ENCODE data around the gene C4A. TPM values are rescaled to one million over a fixed set of nuclear protein-coding genes. Genes with fewer than 3 reads are reported as not detected.
"Not testable (repeated sequence)": the region's sequence is repeated elsewhere in the genome, so short reads cannot be mapped to it uniquely, and the experiment has no call there.

The C4A gene
- 100 to 1,000 TPM in 1 of 2 donors, 10 to 100 TPM in 1; 68.4 to 107 TPM for total RNA-seq
- 10 to 100 TPM; 47.5 to 55.8 TPM for polyA plus RNA-seq (ENCODE audit: insufficient read length in 2 of 2)
- long read RNA-seq, donor 1, full-length matches to known transcripts = 2 of 2 reads
- long read RNA-seq, donor 1, partial matches to known transcripts = 0 of 2 reads
- long read RNA-seq, donor 1, other reads (novel, unspliced or antisense) = 0 of 2 reads
- long read RNA-seq, donor 2 = 0 reads
- long read RNA-seq, donor 3 = 0 reads
- long read RNA-seq, donor 4 = 0 reads

DNA sequence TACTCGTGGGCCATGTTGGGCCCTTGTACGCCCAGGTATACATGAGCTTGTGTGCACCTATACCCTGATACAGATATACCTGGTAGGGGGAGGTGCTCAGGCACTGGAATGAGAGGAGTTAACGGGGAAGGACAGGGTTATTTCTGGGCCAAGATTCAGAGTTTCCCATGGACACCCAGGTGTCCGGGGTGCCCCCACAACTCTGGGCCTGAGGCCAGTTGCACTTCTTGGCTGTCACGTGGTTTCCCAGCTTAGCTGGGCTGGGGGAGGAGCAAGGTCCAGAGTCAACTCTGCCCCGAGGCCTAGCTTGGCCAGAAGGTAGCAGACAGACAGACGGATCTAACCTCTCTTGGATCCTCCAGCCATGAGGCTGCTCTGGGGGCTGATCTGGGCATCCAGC, at the start of gene C4A:
C4A (plus strand) TSS at position 314 of the 400 bp plus-strand sequence; CDS start at position 365, 51 bp downstream.
- no CpG with 5 or more reads among the region's 7 CpGs for WGBS (ENCODE audit: insufficient coverage)
- not testable (repeated sequence) for H3K27me3 ChIP-seq (ENCODE audit: control insufficient read depth, insufficient read depth, low read length); H3K4me3 ChIP-seq (ENCODE audit: low read depth, low read length); H3K4me1 ChIP-seq (ENCODE audit: control insufficient read depth, insufficient read depth, low read length); DNase-seq (ENCODE audit: low read depth in 4 of 6, low spot score in 6 of 6); H3K27ac ChIP-seq (ENCODE audit: low read depth, low read length); H3K9me3 ChIP-seq (ENCODE audit: control insufficient read depth, insufficient read depth, low read length)
- H3K36me3 ChIP-seq (ENCODE audit: control insufficient read depth, insufficient read depth, low read length) = peaks cover 19% of the 10 kb centered on the region

DNA sequence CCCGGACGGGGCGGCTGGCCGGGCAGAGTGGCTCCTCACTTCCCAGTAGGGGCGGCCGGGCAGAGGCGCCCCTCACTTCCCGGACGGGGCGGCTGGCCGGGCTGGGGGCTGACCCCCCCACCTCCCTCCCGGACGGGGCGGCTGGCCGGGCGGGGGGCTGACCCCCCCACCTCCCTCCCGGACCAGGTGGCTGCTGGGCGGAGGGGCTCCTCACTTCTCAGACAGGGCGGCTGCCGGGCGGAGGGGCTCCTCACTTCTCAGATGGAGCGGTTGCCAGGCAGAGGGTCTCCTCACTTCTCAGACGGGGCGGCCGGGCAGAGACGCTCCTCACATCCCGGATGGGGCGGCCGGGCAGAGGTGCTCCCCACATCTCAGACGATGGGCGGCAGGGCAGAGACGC, 49.7 kb upstream of the C4A start:
- H3K4me1 ChIP-seq (ENCODE audit: control insufficient read depth, insufficient read depth, low read length); H3K9me3 ChIP-seq (ENCODE audit: control insufficient read depth, insufficient read depth, low read length); DNase-seq (ENCODE audit: low read depth in 4 of 6, low spot score in 6 of 6); H3K36me3 ChIP-seq (ENCODE audit: control insufficient read depth, insufficient read depth, low read length); H3K27me3 ChIP-seq (ENCODE audit: control insufficient read depth, insufficient read depth, low read length); H3K27ac ChIP-seq (ENCODE audit: low read depth, low read length); H3K4me3 ChIP-seq (ENCODE audit: low read depth, low read length): not testable (repeated sequence)
- WGBS (ENCODE audit: insufficient coverage) = 96% methylated on average over 11 of the region's 32 CpGs

DNA sequence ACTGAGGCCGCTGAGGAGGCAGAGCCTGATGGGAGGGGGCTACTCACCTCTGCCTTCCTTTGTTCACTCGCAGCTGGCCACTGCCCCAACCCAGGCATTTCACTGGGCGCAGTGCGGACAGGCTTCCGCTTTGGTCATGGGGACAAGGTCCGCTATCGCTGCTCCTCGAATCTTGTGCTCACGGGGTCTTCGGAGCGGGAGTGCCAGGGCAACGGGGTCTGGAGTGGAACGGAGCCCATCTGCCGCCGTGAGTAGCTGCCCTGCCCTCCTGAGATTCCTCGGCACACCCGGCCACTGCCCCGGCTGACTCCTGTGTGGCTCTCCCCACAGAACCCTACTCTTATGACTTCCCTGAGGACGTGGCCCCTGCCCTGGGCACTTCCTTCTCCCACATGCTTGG, 48.3 kb upstream of the C4A start:
- DNase-seq (ENCODE audit: low read depth in 4 of 6, low spot score in 6 of 6) = no peak
- H3K9me3 ChIP-seq (ENCODE audit: control insufficient read depth, insufficient read depth, low read length) = no peaks in the 10 kb centered on the region
- H3K36me3 ChIP-seq (ENCODE audit: control insufficient read depth, insufficient read depth, low read length) = no peaks in the 10 kb centered on the region
- 90% methylated on average over 15 of the region's 19 CpGs for WGBS (ENCODE audit: insufficient coverage)
- H3K27ac ChIP-seq (ENCODE audit: low read depth, low read length) = no peak overlapping the region
- H3K4me3 ChIP-seq (ENCODE audit: low read depth, low read length) = no peak overlapping the region
- no peaks in the 10 kb centered on the region for H3K27me3 ChIP-seq (ENCODE audit: control insufficient read depth, insufficient read depth, low read length)
- no peaks in the 10 kb centered on the region for H3K4me1 ChIP-seq (ENCODE audit: control insufficient read depth, insufficient read depth, low read length)

DNA sequence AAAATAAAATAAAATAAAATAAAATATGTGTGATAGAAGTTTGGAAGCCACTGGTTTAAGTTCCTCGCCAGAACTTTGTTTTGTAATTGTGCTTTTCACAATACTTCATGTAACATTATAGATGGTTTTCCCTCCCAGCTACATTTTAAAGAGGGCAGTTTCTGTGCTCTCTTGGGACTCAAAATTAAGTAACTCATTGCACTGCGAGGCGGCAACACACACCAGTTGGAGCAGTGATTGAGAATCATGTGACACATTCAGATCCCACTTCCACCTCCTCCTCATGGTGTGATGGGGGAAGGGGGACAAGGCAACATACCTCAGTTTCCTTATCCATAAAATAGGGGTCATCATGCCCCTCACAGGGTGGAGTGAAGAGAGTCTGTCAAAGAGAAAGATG, 46.8 kb upstream of the C4A start:
- Histone ChIP-seq H3K4me1 (ENCODE audit: control insufficient read depth, insufficient read depth, low read length) (no peaks in the 10 kb centered on the region), H3K36me3 (ENCODE audit: control insufficient read depth, insufficient read depth, low read length) (no peaks in the 10 kb centered on the region), H3K27me3 (ENCODE audit: control insufficient read depth, insufficient read depth, low read length) (no peaks in the 10 kb centered on the region), H3K9me3 (ENCODE audit: control insufficient read depth, insufficient read depth, low read length) (no peaks in the 10 kb centered on the region), H3K27ac (ENCODE audit: low read depth, low read length) (no peak overlapping the region), H3K4me3 (ENCODE audit: low read depth, low read length) (no peak overlapping the region)
- DNase-seq (ENCODE audit: low read depth in 4 of 6, low spot score in 6 of 6) = no peak
- WGBS (ENCODE audit: insufficient coverage) = no CpG with 5 or more reads among the region's 3 CpGs

DNA sequence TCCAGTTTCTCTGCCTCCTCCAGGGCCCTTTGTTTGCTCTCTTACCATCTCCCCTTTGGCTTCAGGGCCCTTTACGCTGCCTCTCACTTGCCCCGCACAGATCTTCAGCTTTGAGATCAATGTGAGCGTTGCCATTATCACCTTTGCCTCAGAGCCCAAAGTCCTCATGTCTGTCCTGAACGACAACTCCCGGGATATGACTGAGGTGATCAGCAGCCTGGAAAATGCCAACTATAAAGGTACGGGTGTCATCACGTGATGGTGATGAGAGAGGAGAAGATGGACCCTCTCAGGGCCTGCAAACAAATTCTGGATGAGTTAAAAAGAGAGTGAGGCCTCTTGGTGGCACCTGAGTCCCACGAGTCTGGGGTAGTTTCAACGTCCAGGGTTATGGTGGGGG, 46.0 kb upstream of the C4A start:
- no peaks in the 10 kb centered on the region for H3K4me1 ChIP-seq (ENCODE audit: control insufficient read depth, insufficient read depth, low read length)
- no peaks in the 10 kb centered on the region for H3K9me3 ChIP-seq (ENCODE audit: control insufficient read depth, insufficient read depth, low read length)
- 87% methylated on average over 9 of the region's 9 CpGs for WGBS (ENCODE audit: insufficient coverage)
- no peaks in the 10 kb centered on the region for H3K36me3 ChIP-seq (ENCODE audit: control insufficient read depth, insufficient read depth, low read length)
- H3K4me3 ChIP-seq (ENCODE audit: low read depth, low read length) = no peak overlapping the region
- DNase-seq (ENCODE audit: low read depth in 4 of 6, low spot score in 6 of 6) = no peak
- H3K27ac ChIP-seq (ENCODE audit: low read depth, low read length) = no peak overlapping the region
- H3K27me3 ChIP-seq (ENCODE audit: control insufficient read depth, insufficient read depth, low read length) = no peaks in the 10 kb centered on the region

DNA sequence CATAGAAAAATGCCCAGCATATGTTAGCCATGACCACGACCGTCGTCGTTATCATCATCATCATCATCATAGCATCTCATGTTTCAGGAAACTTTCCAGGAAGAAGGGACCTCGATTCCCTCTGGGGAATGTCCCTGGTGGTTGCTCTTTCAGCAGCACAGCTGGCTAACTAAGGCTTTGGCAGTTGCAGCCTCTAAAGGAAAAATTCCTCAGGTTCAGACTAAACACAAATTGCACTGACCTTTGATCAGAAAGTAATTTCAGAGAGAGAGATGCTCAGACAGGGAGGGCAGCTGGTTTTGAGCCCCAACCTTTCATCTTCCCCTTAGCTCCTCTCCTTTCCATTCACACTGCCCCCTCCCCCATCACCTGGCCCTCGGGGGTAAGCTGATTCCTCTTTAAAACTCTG, 41.6 kb upstream of the C4A start:
- no peaks in the 10 kb centered on the region for H3K36me3 ChIP-seq (ENCODE audit: control insufficient read depth, insufficient read depth, low read length)
- no peaks in the 10 kb centered on the region for H3K4me1 ChIP-seq (ENCODE audit: control insufficient read depth, insufficient read depth, low read length)
- H3K27me3 ChIP-seq (ENCODE audit: control insufficient read depth, insufficient read depth, low read length) = peaks cover 9% of the 10 kb centered on the region
- 9% methylated on average over 6 of the region's 6 CpGs for WGBS (ENCODE audit: insufficient coverage)
- no peak overlapping the region for H3K27ac ChIP-seq (ENCODE audit: low read depth, low read length)
- no peak for DNase-seq (ENCODE audit: low read depth in 4 of 6, low spot score in 6 of 6)
- H3K4me3 ChIP-seq (ENCODE audit: low read depth, low read length) = no peak overlapping the region
- no peaks in the 10 kb centered on the region for H3K9me3 ChIP-seq (ENCODE audit: control insufficient read depth, insufficient read depth, low read length)

DNA sequence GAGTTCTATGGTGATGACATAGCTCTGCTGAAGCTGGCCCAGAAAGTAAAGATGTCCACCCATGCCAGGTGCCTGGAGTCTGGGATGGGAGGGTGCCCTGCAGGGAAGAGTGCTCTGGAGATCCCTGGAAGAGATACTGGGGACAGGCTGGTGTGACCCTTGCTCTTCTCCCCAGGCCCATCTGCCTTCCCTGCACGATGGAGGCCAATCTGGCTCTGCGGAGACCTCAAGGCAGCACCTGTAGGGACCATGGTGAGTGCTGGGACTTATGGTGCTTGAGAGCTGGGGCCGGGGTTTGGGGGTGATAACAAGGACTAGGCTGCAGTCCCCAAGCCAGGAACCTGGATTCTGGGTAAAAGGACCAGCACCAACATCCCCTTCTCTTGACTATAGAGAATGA, 38.1 kb upstream of the C4A start:
- Histone ChIP-seq H3K4me3 (ENCODE audit: low read depth, low read length) (no peak overlapping the region), H3K36me3 (ENCODE audit: control insufficient read depth, insufficient read depth, low read length) (no peaks in the 10 kb centered on the region), H3K27ac (ENCODE audit: low read depth, low read length) (no peak overlapping the region), H3K4me1 (ENCODE audit: control insufficient read depth, insufficient read depth, low read length) (no peaks in the 10 kb centered on the region), H3K9me3 (ENCODE audit: control insufficient read depth, insufficient read depth, low read length) (no peaks in the 10 kb centered on the region), H3K27me3 (ENCODE audit: control insufficient read depth, insufficient read depth, low read length) (peaks cover 9% of the 10 kb centered on the region)
- DNase-seq (ENCODE audit: low read depth in 4 of 6, low spot score in 6 of 6) = no peak
- 87% methylated on average over 3 of the region's 3 CpGs for WGBS (ENCODE audit: insufficient coverage)

DNA sequence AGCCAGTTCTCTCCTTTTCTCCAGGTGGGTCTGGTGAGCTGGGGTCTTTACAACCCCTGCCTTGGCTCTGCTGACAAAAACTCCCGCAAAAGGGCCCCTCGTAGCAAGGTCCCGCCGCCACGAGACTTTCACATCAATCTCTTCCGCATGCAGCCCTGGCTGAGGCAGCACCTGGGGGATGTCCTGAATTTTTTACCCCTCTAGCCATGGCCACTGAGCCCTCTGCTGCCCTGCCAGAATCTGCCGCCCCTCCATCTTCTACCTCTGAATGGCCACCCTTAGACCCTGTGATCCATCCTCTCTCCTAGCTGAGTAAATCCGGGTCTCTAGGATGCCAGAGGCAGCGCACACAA, 36.7 kb upstream of the C4A start:
- no peak for DNase-seq (ENCODE audit: low read depth in 4 of 6, low spot score in 6 of 6)
- Histone ChIP-seq H3K27ac (ENCODE audit: low read depth, low read length) (peak overlapping the region; percentile 72), H3K4me3 (ENCODE audit: low read depth, low read length) (no peak overlapping the region), H3K4me1 (ENCODE audit: control insufficient read depth, insufficient read depth, low read length) (no peaks in the 10 kb centered on the region), H3K36me3 (ENCODE audit: control insufficient read depth, insufficient read depth, low read length) (no peaks in the 10 kb centered on the region), H3K9me3 (ENCODE audit: control insufficient read depth, insufficient read depth, low read length) (no peaks in the 10 kb centered on the region), H3K27me3 (ENCODE audit: control insufficient read depth, insufficient read depth, low read length) (peaks cover 9% of the 10 kb centered on the region)
- WGBS (ENCODE audit: insufficient coverage) = 81% methylated on average over 9 of the region's 9 CpGs

DNA sequence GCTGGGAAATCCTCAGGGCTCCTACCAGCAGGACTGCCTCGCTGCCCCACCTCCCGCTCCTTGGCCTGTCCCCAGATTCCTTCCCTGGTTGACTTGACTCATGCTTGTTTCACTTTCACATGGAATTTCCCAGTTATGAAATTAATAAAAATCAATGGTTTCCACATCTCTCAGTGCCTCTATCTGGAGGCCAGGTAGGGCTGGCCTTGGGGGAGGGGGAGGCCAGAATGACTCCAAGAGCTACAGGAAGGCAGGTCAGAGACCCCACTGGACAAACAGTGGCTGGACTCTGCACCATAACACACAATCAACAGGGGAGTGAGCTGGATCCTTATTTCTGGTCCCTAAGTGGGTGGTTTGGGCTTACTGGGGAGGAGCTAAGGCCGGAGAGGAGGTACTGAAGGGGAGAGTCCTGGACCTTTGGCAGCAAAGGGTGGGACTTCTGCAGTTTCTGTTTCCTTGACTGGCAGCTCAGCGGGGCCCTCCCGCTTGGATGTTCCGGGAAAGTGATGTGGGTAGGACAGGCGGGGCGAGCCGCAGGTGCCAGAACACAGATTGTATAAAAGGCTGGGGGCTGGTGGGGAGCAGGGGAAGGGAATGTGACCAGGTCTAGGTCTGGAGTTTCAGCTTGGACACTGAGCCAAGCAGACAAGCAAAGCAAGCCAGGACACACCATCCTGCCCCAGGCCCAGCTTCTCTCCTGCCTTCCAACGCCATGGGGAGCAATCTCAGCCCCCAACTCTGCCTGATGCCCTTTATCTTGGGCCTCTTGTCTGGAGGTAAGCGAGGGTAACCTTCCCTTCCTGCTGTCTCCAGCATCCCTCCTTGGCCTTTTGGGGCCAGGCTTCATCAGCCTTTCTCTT, 36.1 kb upstream of the C4A start, which contains the start of gene CFB:
CFB (plus strand) TSS at position 589 of the 863 bp plus-strand sequence; CDS start at position 716, 127 bp downstream.
- Histone ChIP-seq H3K9me3 (ENCODE audit: control insufficient read depth, insufficient read depth, low read length) (no peaks in the 10 kb centered on the region), H3K36me3 (ENCODE audit: control insufficient read depth, insufficient read depth, low read length) (no peaks in the 10 kb centered on the region), H3K27ac (ENCODE audit: low read depth, low read length) (peak within 1 kb of the TSS; percentile 72), H3K4me3 (ENCODE audit: low read depth, low read length) (no peak within 1 kb of the TSS), H3K27me3 (ENCODE audit: control insufficient read depth, insufficient read depth, low read length) (peaks cover 9% of the 10 kb centered on the region), H3K4me1 (ENCODE audit: control insufficient read depth, insufficient read depth, low read length) (no peaks in the 10 kb centered on the region)
- 64% methylated on average over 11 of the region's 11 CpGs for WGBS (ENCODE audit: insufficient coverage)
- DNase-seq (ENCODE audit: low read depth in 4 of 6, low spot score in 6 of 6) = peak in 1 of 6 donors; percentile 57

Data from spinal cord (tissue), 10 donors.